OCI-LY7 (cell line): ENCODE results near the gene TSPAN5.

Source experiments
- EZH2phosphoT487 ChIP-seq: fragments of 200-600 bp; sonication (generic); IDR thresholded peaks from 2 replicates; pipeline ENCODE4 v1.6.1; 2018; ENCODE audit warnings: low read depth, borderline replicate concordance, mild to moderate bottlenecking, mixed run types, antibody characterized with exemption, low read length, moderate library complexity, mixed read lengths
- TF ChIP-seq, protein P1 (sequence below): fragments of 200-600 bp; sonication (generic); conservative IDR thresholded peaks from 2 replicates; pipeline ENCODE4 v1.5.1; 2014; ENCODE audit warnings: mild to moderate bottlenecking, antibody characterized with exemption, low read length, moderate library complexity, mixed read lengths

DNA sequence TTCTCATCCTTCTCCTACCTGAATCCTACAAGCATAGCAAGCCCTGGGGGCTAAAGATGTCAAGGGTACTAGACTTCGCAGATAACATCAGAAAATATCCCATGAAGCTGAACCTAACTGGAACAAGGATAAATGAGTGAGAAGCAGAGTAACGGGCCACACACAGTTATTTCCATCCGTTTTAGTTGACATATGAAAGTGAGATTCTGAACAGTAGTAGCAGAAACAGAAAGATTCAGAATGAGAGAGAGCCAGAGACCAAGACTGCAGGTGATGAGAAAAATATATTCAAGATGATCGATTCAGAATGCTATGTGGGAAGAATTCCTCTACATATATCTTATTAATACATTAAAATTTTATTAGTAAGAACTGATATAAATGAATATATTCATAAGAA, 165.1 kb downstream of the TSPAN5 start:
- TF ChIP-seq, protein P1, sequence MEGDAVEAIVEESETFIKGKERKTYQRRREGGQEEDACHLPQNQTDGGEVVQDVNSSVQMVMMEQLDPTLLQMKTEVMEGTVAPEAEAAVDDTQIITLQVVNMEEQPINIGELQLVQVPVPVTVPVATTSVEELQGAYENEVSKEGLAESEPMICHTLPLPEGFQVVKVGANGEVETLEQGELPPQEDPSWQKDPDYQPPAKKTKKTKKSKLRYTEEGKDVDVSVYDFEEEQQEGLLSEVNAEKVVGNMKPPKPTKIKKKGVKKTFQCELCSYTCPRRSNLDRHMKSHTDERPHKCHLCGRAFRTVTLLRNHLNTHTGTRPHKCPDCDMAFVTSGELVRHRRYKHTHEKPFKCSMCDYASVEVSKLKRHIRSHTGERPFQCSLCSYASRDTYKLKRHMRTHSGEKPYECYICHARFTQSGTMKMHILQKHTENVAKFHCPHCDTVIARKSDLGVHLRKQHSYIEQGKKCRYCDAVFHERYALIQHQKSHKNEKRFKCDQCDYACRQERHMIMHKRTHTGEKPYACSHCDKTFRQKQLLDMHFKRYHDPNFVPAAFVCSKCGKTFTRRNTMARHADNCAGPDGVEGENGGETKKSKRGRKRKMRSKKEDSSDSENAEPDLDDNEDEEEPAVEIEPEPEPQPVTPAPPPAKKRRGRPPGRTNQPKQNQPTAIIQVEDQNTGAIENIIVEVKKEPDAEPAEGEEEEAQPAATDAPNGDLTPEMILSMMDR = no peak
- no peak for TF ChIP-seq EZH2phosphoT487
